Peyer's patch (tissue), 4 donors: ENCODE data around the gene PPP1R14C. TPM values are rescaled to one million over a fixed set of nuclear protein-coding genes. Genes with fewer than 3 reads are reported as not detected.

Source experiments
- DNase-seq, 3 donors: peaks; one replicate each; pipeline ENCODE4 v3.0.0-alpha.2; 2017 to 2019
- H3K27ac ChIP-seq, 4 donors: fragments of 200-600 bp; sonication (generic); one replicate each; pipeline ENCODE4 v1.5.1; 2016 to 2019
- H3K27me3 ChIP-seq, 2 donors: fragments of 200-600 bp; sonication (generic); one replicate each; pipeline ENCODE4 v1.5.1; 2019
- H3K36me3 ChIP-seq, 3 donors: fragments of 200-600 bp; sonication (generic); one replicate each; pipeline ENCODE4 v1.5.1; 2016 to 2019
- H3K4me1 ChIP-seq, 4 donors: fragments of 200-600 bp; sonication (generic); one replicate each; pipeline ENCODE4 v1.5.1; 2016 to 2019
- H3K4me3 ChIP-seq, 4 donors: fragments of 200-600 bp; sonication (generic); 1 replicate in 3 of 4; 2 replicates in 1 of 4; pipeline ENCODE4 v1.5.1; 2016 to 2019; ENCODE audit warnings: mild to moderate bottlenecking in 1 of 4
- H3K9me3 ChIP-seq, 4 donors: fragments of 200-600 bp; sonication (generic); one replicate each; pipeline ENCODE4 v1.5.1; 2016 to 2019; ENCODE audit warnings: mild to moderate bottlenecking in 1 of 4
- POLR2A ChIP-seq, 2 donors: fragments of 450-650 bp; IDR thresholded peaks; one replicate each; pipeline ENCODE4 v1.5.1; 2017; ENCODE audit warnings: antibody characterized with exemption in 2 of 2, mild to moderate bottlenecking in 2 of 2, moderate library complexity in 2 of 2
- total RNA-seq, 4 donors: library from RNA; depleted of rRNA; stranded (reverse); fragments of >200 nt; gene quantifications; one replicate each; pipeline ENCODE4 v1.1.0, GENCODE V29; 2016
- TF ChIP-seq, protein P1 (sequence below), 6 experiments: fragments of 450-650 bp in 4 of 6; fragments of 200-600 bp in 2 of 6; sonication (generic) in 1 of 6; IDR thresholded peaks; one replicate each; pipeline ENCODE4 v1.5.1; 2017 to 2019; ENCODE audit warnings: antibody characterized with exemption in 6 of 6, mild to moderate bottlenecking in 3 of 6, moderate library complexity in 1 of 6

The PPP1R14C gene
- total RNA-seq, 4 donors from 2014 or later, result 4.4 to 21.2 (median 10.2) TPM

DNA sequence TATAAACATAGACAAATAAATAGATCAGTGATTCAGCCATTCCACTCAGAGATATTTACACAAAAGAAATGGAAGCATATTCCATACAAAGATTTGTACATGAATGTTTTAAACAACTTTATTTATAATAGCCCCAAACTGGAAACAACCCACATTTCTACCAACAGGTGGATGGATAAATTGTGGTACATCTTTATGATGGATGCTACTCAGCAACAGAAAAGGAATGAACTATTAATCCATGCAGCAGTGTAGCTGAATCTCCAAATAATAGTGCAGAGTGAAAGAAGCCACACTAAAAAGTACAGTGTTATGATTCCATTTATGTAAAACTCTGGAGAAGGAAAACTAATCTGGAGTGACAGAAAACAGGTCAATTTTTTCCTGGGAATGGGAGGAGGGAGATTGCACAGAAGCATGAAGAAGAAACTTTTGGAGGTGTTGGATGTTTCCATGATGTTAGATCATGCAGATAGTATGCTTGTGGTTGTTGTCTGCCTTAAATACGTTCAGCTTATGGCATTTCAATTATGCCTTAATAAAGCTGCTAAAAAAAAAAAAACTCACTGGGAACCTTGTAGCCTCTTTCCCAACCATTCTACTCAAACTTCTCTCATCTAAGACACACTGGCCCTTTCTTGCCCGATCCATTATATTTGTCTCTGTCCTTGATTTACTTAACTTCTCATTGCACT is 100.9 kb downstream of the PPP1R14C start:
- no peaks in the 10 kb centered on the region for H3K9me3 ChIP-seq
- H3K27ac ChIP-seq, result no peak overlapping the region
- H3K36me3 ChIP-seq, result no peaks in the 10 kb centered on the region
- H3K27me3 ChIP-seq, result no peaks in the 10 kb centered on the region
- no peak for DNase-seq
- TF ChIP-seq, protein P1, sequence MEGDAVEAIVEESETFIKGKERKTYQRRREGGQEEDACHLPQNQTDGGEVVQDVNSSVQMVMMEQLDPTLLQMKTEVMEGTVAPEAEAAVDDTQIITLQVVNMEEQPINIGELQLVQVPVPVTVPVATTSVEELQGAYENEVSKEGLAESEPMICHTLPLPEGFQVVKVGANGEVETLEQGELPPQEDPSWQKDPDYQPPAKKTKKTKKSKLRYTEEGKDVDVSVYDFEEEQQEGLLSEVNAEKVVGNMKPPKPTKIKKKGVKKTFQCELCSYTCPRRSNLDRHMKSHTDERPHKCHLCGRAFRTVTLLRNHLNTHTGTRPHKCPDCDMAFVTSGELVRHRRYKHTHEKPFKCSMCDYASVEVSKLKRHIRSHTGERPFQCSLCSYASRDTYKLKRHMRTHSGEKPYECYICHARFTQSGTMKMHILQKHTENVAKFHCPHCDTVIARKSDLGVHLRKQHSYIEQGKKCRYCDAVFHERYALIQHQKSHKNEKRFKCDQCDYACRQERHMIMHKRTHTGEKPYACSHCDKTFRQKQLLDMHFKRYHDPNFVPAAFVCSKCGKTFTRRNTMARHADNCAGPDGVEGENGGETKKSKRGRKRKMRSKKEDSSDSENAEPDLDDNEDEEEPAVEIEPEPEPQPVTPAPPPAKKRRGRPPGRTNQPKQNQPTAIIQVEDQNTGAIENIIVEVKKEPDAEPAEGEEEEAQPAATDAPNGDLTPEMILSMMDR (IDR thresholded peaks at IDR 0.05), result no peak
- TF ChIP-seq POLR2A (IDR thresholded peaks at IDR 0.05), result no peak
- H3K4me1 ChIP-seq, result no peaks in the 10 kb centered on the region
- no peak overlapping the region for H3K4me3 ChIP-seq

DNA sequence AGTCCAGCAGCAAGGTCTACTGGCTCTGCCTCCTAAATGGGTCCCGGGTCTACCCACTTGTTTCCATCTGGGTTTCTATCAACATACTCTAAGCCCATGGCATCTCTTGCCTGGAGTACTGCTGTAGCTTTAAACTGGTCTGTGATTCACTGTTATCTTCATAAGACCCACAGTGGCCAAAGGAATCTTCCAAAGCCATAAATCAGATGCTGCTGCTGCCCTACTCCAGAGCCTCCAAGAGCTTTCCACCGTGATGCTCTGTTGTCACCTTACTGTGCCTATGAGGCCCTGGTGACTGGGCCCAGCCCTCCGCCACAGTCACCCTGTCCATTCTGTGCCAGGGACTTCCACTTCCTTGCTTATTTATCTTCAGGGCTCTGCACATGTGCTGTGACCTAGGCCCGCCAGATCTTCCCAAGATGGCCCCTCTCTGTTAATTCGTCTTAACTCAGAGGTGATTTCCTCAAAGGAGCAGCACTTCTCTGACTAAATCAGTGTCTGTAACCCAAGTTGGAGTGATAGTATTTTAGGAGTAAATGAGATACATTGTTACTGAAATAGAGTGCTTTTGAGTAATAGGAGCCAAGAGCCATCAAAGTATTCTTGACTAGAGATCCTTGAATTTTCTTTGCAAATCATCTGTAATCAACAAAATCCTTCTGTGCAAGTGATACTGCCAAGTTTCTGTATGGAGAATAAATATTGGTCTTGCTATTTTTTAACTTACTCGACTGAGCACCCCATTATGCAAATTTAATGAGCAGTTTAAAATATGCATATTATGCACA is 102.5 kb downstream of the PPP1R14C start:
- DNase-seq, result no peak
- H3K4me3 ChIP-seq, result no peak overlapping the region
- no peak overlapping the region for H3K27ac ChIP-seq
- H3K9me3 ChIP-seq, result no peaks in the 10 kb centered on the region
- TF ChIP-seq, protein P1 (IDR thresholded peaks at IDR 0.05), result no peak
- TF ChIP-seq POLR2A (IDR thresholded peaks at IDR 0.05), result no peak
- no peaks in the 10 kb centered on the region for H3K36me3 ChIP-seq
- H3K4me1 ChIP-seq, result no peaks in the 10 kb centered on the region
- H3K27me3 ChIP-seq, result no peaks in the 10 kb centered on the region

DNA sequence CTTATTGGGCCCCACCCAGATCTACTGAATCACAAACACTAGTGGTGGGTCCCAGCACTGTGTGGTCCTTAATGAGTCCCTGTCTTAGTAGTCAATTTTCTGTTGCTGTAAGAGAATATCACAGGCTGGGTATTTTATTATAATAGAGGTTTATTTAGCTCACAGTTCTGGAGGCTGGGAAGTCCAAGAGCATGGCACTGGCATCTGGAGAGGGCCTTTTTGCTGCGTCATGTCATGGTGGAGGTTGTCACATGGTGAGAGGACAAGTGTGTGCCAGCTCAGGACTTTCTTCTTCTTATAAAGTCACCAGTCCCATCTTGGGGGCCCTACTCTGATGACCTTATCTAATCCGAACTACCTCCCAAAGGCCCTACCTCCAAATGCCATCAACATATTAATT is 105.0 kb downstream of the PPP1R14C start:
- H3K4me3 ChIP-seq, result no peak overlapping the region
- TF ChIP-seq POLR2A (IDR thresholded peaks at IDR 0.05), result no peak
- no peak for DNase-seq
- no peak overlapping the region for H3K27ac ChIP-seq
- H3K9me3 ChIP-seq, result no peaks in the 10 kb centered on the region
- no peaks in the 10 kb centered on the region for H3K27me3 ChIP-seq
- no peaks in the 10 kb centered on the region for H3K36me3 ChIP-seq
- H3K4me1 ChIP-seq, result no peaks in the 10 kb centered on the region

DNA sequence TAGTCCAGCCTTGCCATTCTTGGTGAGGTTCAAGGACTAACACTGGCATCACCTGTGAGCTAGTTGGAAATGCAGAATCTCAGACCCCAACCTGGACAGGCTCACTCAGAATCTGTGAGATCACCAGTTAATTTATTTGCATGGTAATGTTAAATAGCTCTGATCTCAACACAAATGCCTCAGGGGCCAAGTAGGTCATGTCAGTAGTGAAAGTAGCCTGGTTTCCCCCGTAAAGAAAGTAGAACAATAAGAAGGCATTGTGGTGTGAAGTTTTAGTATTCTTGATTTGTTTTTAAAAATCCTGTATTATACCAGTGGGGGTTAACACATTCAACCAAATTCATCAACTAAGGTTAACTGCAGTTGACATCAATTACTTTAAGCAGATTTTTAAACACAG is 105.5 kb downstream of the PPP1R14C start:
- Histone ChIP-seq H3K27ac (no peak overlapping the region), H3K9me3 (no peaks in the 10 kb centered on the region), H3K36me3 (no peaks in the 10 kb centered on the region), H3K4me3 (no peak overlapping the region), H3K4me1 (no peaks in the 10 kb centered on the region), H3K27me3 (no peaks in the 10 kb centered on the region)
- TF ChIP-seq, protein P1 (IDR thresholded peaks at IDR 0.05), result no peak
- no peak for TF ChIP-seq POLR2A (IDR thresholded peaks at IDR 0.05)
- DNase-seq, result no peak

DNA sequence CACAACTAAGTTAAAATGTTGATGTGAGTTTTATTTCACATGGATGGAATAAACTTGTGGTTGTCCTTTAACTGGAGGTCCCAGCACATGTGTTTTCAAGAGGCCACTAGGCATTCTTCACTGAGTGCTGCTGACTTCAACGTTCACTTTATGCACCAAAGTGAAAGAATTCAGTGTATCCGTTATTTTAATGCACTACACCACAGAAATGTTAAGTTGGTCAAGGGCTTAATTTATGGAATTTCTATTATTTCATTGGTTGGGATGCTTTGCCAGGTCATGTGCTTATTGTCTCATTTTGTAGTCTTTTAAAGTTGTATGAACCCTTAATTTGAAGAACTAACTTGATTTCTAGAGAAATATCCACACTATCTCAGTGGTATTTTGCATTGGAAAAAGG is 106.4 kb downstream of the PPP1R14C start:
- H3K4me1 ChIP-seq, result no peaks in the 10 kb centered on the region
- no peak overlapping the region for H3K27ac ChIP-seq
- DNase-seq, result no peak
- H3K36me3 ChIP-seq, result no peaks in the 10 kb centered on the region
- TF ChIP-seq POLR2A (IDR thresholded peaks at IDR 0.05), result no peak
- TF ChIP-seq, protein P1 (IDR thresholded peaks at IDR 0.05), result no peak
- H3K27me3 ChIP-seq, result no peaks in the 10 kb centered on the region
- H3K9me3 ChIP-seq, result no peaks in the 10 kb centered on the region
- H3K4me3 ChIP-seq, result no peak overlapping the region

DNA sequence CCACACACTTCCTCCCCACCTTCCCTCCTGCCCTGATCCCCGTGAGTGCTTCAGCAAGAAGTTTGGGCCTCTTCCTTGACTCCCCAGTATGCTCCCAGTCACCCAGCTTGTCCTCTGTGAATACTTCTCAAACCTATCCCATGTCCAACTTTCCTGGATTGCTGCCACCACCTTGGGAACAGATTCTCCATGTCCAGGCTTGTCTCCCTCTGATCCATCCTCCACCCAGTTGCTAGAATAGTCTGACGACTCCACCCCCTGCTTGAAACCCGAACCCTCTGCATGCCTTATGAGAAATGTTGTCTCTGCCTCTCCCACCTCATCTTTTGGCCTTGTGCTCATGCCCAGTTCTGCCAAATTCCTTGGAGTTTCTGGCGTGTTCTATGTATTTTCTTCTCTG is 108.0 kb downstream of the PPP1R14C start:
- TF ChIP-seq, protein P1 (IDR thresholded peaks at IDR 0.05), result no peak
- no peak for TF ChIP-seq POLR2A (IDR thresholded peaks at IDR 0.05)
- DNase-seq, result no peak
- Histone ChIP-seq H3K4me3 (no peak overlapping the region), H3K4me1 (no peaks in the 10 kb centered on the region), H3K9me3 (no peaks in the 10 kb centered on the region), H3K27me3 (no peaks in the 10 kb centered on the region), H3K27ac (no peak overlapping the region), H3K36me3 (no peaks in the 10 kb centered on the region)
